HepG2 (cell line): Measurements from ENCODE around the gene HDAC4. TPM values are rescaled to one million over a fixed set of nuclear protein-coding genes. Genes with fewer than 3 reads are reported as not detected.

Source experiments
- ASH2L ChIP-seq: fragments of 300-600, 200-600 bp; sonication (generic); IDR thresholded peaks from 2 replicates; pipeline ENCODE4 v1.7.0; 2017; ENCODE audit warnings: low read depth, mild to moderate bottlenecking, moderate library complexity, mixed read lengths, low read length; ENCODE audit not compliant: insufficient read length
- CENPX ChIP-seq: sonication (generic); formaldehyde crosslinking; IDR thresholded peaks from 2 replicates; pipeline ENCODE4 v1.9.0; 2021; ENCODE audit warnings: mild to moderate bottlenecking, missing genetic modification reagents, moderate library complexity
- MAFF ChIP-seq: IDR thresholded peaks from 2 replicates; pipeline ENCODE4 v1.6.1; 2011; ENCODE audit warnings: low read depth, low read length, improper control_type of control experiment
- SKI ChIP-seq: fragments of 450-650 bp; IDR thresholded peaks from one replicate; pipeline ENCODE4 v1.6.1; 2018; ENCODE audit warnings: mild to moderate bottlenecking; ENCODE audit not compliant: partially characterized antibody
- SP4 ChIP-seq: sonication (generic); formaldehyde crosslinking; IDR thresholded peaks from 2 replicates; pipeline ENCODE4 v1.8.1; 2023; ENCODE audit warnings: mild to moderate bottlenecking, missing genetic modification reagents
- TAF15 ChIP-seq: fragments of 200-400 bp; formaldehyde crosslinking; IDR thresholded peaks from one replicate; pipeline ENCODE4 v1.6.1; 2018; ENCODE audit warnings: mild to moderate bottlenecking, low read depth, low read length; ENCODE audit not compliant: poor library complexity, severe bottlenecking
- polyA plus RNA-seq, 8 experiments: library from polyadenylated mRNA; depleted of rRNA in 3 of 8; stranded (reverse) in 7 of 8; unstranded in 1 of 8; fragments of >200 nt; fragmentation: Illumina TruSeq in 4 of 8; extraction: Trizol in 4 of 8; gene quantifications; 2 replicates each; pipeline versions ENCODE4 v1.2.1 to v1.2.3, GENCODE V29; 2011 to 2016; ENCODE audit warnings: low read depth in 4 of 8, missing spikeins in 1 of 8, mixed read lengths in 1 of 8; ENCODE audit not compliant: insufficient read depth in 1 of 8
- total RNA-seq, 5 experiments: library from RNA; depleted of rRNA; stranded (reverse); fragments of >200 nt; fragmentation: Illumina TruSeq; extraction: Trizol; gene quantifications; 2 replicates each; pipeline ENCODE4 v1.2.3, GENCODE V29; 2016; ENCODE audit warnings: low read depth in 1 of 5
- TF ChIP-seq, protein P1 (sequence below): sonication (generic); formaldehyde crosslinking; IDR thresholded peaks from 2 replicates; pipeline ENCODE4 v1.5.1; 2020; ENCODE audit warnings: mild to moderate bottlenecking, missing genetic modification reagents, borderline replicate concordance
- TF ChIP-seq, protein P2 (sequence below): sonication (generic); formaldehyde crosslinking; IDR thresholded peaks from 2 replicates; pipeline ENCODE4 v1.4.0; 2020; ENCODE audit warnings: missing genetic modification reagents
- TF ChIP-seq, protein P3 (sequence below): sonication (generic); formaldehyde crosslinking; IDR thresholded peaks from 2 replicates; pipeline ENCODE4 v1.5.1; 2020; ENCODE audit warnings: mild to moderate bottlenecking, missing genetic modification reagents, moderate library complexity
- TF ChIP-seq, protein P4 (sequence below): sonication (generic); formaldehyde crosslinking; IDR thresholded peaks from 2 replicates; pipeline ENCODE4; 2020; ENCODE audit warnings: missing genetic modification reagents, mild to moderate bottlenecking, borderline replicate concordance

HDAC4 gene
- total and polyA plus RNA-seq, 2 of the 13 experiments (the other 11 are each of a cell fraction or from before 2014, with no cell fraction given), result 10.1 to 11.5 TPM

DNA sequence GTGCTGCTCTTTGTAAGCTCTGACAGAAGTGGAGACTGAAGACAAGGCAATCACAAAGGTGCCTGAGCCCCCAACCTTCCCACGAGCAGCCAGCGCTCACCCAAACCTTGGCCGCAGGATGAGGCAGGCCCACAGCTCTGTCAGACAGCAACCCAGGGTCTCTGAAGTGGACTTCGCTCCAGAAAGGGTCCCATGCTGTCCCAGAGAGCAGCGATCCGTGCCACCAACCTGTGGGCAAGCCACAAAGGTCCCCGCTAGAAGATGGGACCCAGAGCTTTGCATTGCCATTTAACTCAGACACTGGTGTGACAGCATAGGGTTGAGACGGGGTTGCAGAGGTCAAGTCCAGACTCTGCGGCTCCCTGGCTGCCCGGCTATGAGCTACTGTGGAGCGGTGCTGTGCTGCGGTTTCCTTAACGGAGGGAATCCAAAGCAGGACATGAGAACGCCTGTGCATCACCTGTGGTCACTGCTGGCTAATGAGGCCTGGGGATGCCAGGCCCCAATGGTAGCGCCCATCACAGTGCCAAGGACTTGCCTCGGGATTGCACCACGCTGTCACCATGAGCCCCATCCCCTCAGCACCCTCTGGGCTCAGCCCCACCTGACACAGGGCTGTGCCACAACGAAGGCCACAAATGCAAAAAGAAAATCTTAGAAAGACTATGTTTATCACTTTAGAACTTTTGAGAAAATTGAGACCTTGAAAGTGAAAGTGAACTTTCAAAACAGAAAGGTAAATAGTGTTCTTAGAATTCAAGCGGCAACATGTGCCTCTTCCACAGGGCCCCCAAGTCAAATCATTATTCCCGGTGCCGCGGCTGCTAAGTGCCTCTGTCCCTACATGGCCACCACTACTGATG is 103.4 kb downstream of the HDAC4 start (continued):
- TF ChIP-seq, protein P1, sequence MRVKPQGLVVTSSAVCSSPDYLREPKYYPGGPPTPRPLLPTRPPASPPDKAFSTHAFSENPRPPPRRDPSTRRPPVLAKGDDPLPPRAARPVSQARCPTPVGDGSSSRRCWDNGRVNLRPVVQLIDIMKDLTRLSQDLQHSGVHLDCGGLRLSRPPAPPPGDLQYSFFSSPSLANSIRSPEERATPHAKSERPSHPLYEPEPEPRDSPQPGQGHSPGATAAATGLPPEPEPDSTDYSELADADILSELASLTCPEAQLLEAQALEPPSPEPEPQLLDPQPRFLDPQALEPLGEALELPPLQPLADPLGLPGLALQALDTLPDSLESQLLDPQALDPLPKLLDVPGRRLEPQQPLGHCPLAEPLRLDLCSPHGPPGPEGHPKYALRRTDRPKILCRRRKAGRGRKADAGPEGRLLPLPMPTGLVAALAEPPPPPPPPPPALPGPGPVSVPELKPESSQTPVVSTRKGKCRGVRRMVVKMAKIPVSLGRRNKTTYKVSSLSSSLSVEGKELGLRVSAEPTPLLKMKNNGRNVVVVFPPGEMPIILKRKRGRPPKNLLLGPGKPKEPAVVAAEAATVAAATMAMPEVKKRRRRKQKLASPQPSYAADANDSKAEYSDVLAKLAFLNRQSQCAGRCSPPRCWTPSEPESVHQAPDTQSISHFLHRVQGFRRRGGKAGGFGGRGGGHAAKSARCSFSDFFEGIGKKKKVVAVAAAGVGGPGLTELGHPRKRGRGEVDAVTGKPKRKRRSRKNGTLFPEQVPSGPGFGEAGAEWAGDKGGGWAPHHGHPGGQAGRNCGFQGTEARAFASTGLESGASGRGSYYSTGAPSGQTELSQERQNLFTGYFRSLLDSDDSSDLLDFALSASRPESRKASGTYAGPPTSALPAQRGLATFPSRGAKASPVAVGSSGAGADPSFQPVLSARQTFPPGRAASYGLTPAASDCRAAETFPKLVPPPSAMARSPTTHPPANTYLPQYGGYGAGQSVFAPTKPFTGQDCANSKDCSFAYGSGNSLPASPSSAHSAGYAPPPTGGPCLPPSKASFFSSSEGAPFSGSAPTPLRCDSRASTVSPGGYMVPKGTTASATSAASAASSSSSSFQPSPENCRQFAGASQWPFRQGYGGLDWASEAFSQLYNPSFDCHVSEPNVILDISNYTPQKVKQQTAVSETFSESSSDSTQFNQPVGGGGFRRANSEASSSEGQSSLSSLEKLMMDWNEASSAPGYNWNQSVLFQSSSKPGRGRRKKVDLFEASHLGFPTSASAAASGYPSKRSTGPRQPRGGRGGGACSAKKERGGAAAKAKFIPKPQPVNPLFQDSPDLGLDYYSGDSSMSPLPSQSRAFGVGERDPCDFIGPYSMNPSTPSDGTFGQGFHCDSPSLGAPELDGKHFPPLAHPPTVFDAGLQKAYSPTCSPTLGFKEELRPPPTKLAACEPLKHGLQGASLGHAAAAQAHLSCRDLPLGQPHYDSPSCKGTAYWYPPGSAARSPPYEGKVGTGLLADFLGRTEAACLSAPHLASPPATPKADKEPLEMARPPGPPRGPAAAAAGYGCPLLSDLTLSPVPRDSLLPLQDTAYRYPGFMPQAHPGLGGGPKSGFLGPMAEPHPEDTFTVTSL (CRISPR knock-in tag), result no peak
- no peak for TF ChIP-seq CENPX (CRISPR knock-in tag)
- no peak for TF ChIP-seq MAFF
- TF ChIP-seq TAF15, result no peak
- TF ChIP-seq, protein P2, sequence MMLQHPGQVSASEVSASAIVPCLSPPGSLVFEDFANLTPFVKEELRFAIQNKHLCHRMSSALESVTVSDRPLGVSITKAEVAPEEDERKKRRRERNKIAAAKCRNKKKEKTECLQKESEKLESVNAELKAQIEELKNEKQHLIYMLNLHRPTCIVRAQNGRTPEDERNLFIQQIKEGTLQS (CRISPR knock-in tag), result no peak
- peak; percentile 92 for TF ChIP-seq SKI
- no peak for TF ChIP-seq ASH2L
- TF ChIP-seq SP4, result no peak
- TF ChIP-seq, protein P3, sequence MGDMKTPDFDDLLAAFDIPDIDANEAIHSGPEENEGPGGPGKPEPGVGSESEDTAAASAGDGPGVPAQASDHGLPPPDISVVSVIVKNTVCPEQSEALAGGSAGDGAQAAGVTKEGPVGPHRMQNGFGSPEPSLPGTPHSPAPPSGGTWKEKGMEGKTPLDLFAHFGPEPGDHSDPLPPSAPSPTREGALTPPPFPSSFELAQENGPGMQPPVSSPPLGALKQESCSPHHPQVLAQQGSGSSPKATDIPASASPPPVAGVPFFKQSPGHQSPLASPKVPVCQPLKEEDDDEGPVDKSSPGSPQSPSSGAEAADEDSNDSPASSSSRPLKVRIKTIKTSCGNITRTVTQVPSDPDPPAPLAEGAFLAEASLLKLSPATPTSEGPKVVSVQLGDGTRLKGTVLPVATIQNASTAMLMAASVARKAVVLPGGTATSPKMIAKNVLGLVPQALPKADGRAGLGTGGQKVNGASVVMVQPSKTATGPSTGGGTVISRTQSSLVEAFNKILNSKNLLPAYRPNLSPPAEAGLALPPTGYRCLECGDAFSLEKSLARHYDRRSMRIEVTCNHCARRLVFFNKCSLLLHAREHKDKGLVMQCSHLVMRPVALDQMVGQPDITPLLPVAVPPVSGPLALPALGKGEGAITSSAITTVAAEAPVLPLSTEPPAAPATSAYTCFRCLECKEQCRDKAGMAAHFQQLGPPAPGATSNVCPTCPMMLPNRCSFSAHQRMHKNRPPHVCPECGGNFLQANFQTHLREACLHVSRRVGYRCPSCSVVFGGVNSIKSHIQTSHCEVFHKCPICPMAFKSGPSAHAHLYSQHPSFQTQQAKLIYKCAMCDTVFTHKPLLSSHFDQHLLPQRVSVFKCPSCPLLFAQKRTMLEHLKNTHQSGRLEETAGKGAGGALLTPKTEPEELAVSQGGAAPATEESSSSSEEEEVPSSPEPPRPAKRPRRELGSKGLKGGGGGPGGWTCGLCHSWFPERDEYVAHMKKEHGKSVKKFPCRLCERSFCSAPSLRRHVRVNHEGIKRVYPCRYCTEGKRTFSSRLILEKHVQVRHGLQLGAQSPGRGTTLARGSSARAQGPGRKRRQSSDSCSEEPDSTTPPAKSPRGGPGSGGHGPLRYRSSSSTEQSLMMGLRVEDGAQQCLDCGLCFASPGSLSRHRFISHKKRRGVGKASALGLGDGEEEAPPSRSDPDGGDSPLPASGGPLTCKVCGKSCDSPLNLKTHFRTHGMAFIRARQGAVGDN (CRISPR knock-in tag), result peak; percentile 51
- TF ChIP-seq, protein P4, sequence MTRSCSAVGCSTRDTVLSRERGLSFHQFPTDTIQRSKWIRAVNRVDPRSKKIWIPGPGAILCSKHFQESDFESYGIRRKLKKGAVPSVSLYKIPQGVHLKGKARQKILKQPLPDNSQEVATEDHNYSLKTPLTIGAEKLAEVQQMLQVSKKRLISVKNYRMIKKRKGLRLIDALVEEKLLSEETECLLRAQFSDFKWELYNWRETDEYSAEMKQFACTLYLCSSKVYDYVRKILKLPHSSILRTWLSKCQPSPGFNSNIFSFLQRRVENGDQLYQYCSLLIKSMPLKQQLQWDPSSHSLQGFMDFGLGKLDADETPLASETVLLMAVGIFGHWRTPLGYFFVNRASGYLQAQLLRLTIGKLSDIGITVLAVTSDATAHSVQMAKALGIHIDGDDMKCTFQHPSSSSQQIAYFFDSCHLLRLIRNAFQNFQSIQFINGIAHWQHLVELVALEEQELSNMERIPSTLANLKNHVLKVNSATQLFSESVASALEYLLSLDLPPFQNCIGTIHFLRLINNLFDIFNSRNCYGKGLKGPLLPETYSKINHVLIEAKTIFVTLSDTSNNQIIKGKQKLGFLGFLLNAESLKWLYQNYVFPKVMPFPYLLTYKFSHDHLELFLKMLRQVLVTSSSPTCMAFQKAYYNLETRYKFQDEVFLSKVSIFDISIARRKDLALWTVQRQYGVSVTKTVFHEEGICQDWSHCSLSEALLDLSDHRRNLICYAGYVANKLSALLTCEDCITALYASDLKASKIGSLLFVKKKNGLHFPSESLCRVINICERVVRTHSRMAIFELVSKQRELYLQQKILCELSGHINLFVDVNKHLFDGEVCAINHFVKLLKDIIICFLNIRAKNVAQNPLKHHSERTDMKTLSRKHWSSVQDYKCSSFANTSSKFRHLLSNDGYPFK (CRISPR knock-in tag), result 0 out of 2 replicates have a peak, but pooled peaks have one; percentile 20
